Stimulated activated effector memory CD8-positive, alpha-beta T cell treated with anti-CD3 and anti-CD28 coated beads, Interleukin-12 subunit alpha, Interleukin-12 subunit beta, amount 100 ng/mL, for 72 hours (primary cell): ENCODE data around the gene POLDIP3.

Experiments
- ATAC-seq: fragments of 150-1000 bp; cut with Tn5 transposase; 2 replicates; pipeline ENCODE4 v1.10.0; 2021
- DNase-seq, 2 donors: peaks; one replicate each; pipeline ENCODE4 v3.0.0; 2021 to 2022; ENCODE audit warnings: low spot score in 2 of 2
- H3K27ac Mint-ChIP-seq: one replicate; pipeline ENCODE4 v1.8.0; 2022; ENCODE audit warnings: mild to moderate bottlenecking, mixed read lengths
- H3K36me3 Mint-ChIP-seq: one replicate; pipeline ENCODE4 v1.8.0; 2022; ENCODE audit warnings: mild to moderate bottlenecking, mixed read lengths
- H3K4me1 Mint-ChIP-seq: one replicate; pipeline ENCODE4 v1.8.0; 2022; ENCODE audit warnings: mixed read lengths
- H3K4me3 Mint-ChIP-seq: one replicate; pipeline ENCODE4 v1.8.0; 2022; ENCODE audit warnings: mild to moderate bottlenecking, mixed read lengths
- H3K9me3 Mint-ChIP-seq: one replicate; pipeline ENCODE4 v1.8.0; 2022; ENCODE audit warnings: mixed read lengths

POLDIP3 gene, protein sequence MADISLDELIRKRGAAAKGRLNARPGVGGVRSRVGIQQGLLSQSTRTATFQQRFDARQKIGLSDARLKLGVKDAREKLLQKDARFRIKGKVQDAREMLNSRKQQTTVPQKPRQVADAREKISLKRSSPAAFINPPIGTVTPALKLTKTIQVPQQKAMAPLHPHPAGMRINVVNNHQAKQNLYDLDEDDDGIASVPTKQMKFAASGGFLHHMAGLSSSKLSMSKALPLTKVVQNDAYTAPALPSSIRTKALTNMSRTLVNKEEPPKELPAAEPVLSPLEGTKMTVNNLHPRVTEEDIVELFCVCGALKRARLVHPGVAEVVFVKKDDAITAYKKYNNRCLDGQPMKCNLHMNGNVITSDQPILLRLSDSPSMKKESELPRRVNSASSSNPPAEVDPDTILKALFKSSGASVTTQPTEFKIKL

GRCh38 chr22:42614312-42615091 is at the start of gene POLDIP3:
Gene POLDIP3, minus strand, starts transcription at chr22:42614883. Its CDS starts 26 bp downstream, at chr22:42614857.
- Mint-ChIP-seq H3K4me1 (peaks cover 61% of the 10 kb centered on the region), H3K4me3 (peak within 1 kb of the TSS; percentile 78), H3K27ac (peak within 1 kb of the TSS; percentile 100), H3K36me3 (peaks cover 86% of the 10 kb centered on the region), H3K9me3 (no peaks in the 10 kb centered on the region)
- ATAC-seq, result peak; percentile 80
- DNase-seq, result peak; percentile 96 to 99

GRCh38 chr22:42661985-42662831 is 47.5 kb upstream of the POLDIP3 start:
- peak overlapping the region; percentile 59 for H3K4me3 Mint-ChIP-seq
- ATAC-seq (peak; percentile 83), DNase-seq (peak; percentile 83 to 91)
- no peaks in the 10 kb centered on the region for H3K36me3 Mint-ChIP-seq
- no peaks in the 10 kb centered on the region for H3K9me3 Mint-ChIP-seq
- peaks cover 8% of the 10 kb centered on the region for H3K4me1 Mint-ChIP-seq
- no peak overlapping the region for H3K27ac Mint-ChIP-seq

DNA sequence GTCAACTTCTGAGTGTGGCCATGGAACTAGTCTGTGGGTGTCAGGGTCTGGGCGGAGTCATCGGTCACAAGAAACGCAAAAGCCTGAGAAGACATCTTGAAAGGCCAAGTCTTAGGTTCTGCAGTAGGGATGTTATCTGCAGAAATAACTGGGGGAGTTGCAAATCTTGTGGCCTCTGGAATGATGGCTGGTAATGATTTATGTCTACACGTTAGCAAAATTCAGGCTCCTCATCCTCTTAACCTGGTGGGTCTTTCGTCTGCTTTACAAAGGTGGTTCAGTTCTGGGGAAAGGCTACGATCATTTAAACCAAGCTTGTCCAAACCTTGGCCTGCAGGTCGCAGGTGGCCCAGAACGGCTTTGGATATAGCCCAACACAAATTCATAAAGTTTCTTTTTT is 41.9 kb upstream of the POLDIP3 start:
- Mint-ChIP-seq H3K9me3 (no peaks in the 10 kb centered on the region), H3K36me3 (no peaks in the 10 kb centered on the region), H3K4me3 (no peak overlapping the region), H3K27ac (no peak overlapping the region), H3K4me1 (no peaks in the 10 kb centered on the region)
- no peak for DNase-seq
- no peak for ATAC-seq

DNA sequence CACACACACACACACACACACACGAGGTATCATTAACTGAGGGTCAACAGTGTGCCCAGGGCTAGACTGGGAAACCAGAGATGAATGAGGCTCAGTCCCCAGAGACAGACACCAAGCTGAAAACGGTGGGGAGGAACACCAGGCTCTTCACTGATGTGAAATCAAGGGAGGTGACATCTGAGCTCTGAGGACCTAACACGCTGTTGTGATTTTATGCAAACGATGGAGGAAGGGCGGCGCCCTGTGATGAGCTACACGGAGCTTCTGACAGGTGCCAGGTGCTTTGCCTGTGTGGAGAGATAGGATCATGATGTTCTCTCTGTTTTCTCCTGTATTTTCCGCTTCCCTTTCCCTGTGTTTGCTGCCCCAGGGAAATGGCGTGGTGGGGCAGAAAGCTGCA is 41.0 kb upstream of the POLDIP3 start:
- Mint-ChIP-seq H3K4me1 (no peaks in the 10 kb centered on the region), H3K27ac (no peak overlapping the region), H3K4me3 (no peak overlapping the region), H3K9me3 (no peaks in the 10 kb centered on the region), H3K36me3 (no peaks in the 10 kb centered on the region)
- ATAC-seq (no peak), DNase-seq (no peak)

GRCh38 chr22:42654436-42655073 is 39.9 kb upstream of the POLDIP3 start:
- no peak overlapping the region for H3K4me3 Mint-ChIP-seq
- no peak for DNase-seq
- no peaks in the 10 kb centered on the region for H3K36me3 Mint-ChIP-seq
- no peaks in the 10 kb centered on the region for H3K4me1 Mint-ChIP-seq
- H3K27ac Mint-ChIP-seq, result peak overlapping the region; percentile 32
- no peak for ATAC-seq
- H3K9me3 Mint-ChIP-seq, result no peaks in the 10 kb centered on the region

- no peak for ATAC-seq
- Mint-ChIP-seq H3K9me3 (no peaks in the 10 kb centered on the region), H3K27ac (no peak overlapping the region), H3K4me3 (no peak overlapping the region), H3K4me1 (no peaks in the 10 kb centered on the region), H3K36me3 (no peaks in the 10 kb centered on the region)
- DNase-seq, result no peak
Observed at GRCh38 chr22:42653999-42654398, 39.3 kb upstream of the POLDIP3 start.

DNA sequence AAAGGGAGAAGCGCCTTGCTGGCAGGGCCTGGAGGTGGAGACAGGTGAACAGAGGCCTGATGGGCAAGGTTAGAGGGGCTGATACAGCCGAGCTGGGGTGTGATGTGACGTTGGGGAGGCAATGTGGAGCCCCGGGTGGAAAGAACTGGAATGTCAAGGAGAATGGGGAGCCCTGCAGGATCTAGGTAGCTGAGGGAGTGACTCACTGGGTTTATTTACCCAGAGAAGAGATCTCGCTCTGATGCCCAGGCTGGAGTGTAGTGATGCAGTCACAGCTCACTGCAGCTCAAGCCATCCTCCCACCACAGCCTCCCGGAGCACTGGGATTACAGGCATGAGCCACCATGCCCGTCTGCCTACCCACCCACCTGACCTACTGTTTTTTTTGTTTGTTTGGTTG is 36.5 kb upstream of the POLDIP3 start:
- Mint-ChIP-seq H3K36me3 (peaks cover 1% of the 10 kb centered on the region), H3K9me3 (no peaks in the 10 kb centered on the region), H3K4me3 (no peak overlapping the region), H3K27ac (no peak overlapping the region), H3K4me1 (peaks cover 15% of the 10 kb centered on the region)
- no peak for ATAC-seq
- DNase-seq, result no peak

DNA sequence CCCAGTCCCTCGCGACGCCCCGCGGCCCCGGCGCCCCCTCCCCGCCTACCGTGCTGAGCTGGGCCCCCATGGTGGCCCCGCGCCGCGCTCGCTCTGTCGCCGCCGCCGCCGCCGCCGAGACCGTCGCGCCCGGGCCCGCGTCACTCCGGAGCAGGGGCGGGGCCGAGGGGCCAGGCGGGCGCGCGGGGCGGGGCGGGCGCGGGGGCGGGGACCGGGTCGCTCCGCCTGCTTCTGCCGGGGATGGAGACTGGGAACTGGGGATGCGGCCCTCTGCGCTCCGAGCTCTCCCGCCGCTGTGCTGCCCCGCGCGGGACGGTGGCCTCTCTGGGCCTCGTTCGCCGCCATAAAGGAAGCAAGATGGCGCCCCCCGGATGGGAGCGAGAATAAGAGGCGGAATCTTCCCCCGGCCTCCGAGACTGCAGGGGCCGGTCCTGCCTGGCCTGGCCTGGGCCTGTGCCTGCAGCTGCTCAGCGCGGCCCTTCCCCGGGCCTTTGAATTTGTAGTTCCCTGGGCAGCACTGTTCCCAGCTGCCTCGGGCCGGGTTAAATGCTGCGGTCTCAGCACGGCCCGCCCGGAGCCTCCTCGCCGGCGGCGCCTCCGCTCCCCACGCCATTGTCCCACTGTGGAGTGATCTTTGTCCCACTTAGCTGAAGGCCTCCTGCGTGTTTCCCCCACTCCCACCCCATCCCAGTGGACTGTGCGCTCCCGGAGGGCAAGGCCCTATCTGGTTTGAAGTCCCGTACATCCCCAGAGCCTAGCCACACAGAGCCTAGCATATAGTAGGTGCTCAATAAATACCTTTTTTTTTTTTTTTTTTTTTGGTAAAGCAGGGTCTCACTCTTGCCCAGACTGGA is 34.8 kb upstream of the POLDIP3 start, which contains the start of gene CYB5R3:
Gene CYB5R3 (minus strand): TSS at position 147 of the 854 bp plus-strand sequence. CDS start 77 bp downstream, at position 70.
- H3K4me3 Mint-ChIP-seq, result peak within 1 kb of the TSS; percentile 77
- ATAC-seq, result peak; percentile 86
- peak within 1 kb of the TSS; percentile 77 for H3K27ac Mint-ChIP-seq
- H3K4me1 Mint-ChIP-seq, result peaks cover 26% of the 10 kb centered on the region
- peak; percentile 63 to 86 for DNase-seq
- H3K9me3 Mint-ChIP-seq, result no peaks in the 10 kb centered on the region
- peaks cover 5% of the 10 kb centered on the region for H3K36me3 Mint-ChIP-seq

DNA sequence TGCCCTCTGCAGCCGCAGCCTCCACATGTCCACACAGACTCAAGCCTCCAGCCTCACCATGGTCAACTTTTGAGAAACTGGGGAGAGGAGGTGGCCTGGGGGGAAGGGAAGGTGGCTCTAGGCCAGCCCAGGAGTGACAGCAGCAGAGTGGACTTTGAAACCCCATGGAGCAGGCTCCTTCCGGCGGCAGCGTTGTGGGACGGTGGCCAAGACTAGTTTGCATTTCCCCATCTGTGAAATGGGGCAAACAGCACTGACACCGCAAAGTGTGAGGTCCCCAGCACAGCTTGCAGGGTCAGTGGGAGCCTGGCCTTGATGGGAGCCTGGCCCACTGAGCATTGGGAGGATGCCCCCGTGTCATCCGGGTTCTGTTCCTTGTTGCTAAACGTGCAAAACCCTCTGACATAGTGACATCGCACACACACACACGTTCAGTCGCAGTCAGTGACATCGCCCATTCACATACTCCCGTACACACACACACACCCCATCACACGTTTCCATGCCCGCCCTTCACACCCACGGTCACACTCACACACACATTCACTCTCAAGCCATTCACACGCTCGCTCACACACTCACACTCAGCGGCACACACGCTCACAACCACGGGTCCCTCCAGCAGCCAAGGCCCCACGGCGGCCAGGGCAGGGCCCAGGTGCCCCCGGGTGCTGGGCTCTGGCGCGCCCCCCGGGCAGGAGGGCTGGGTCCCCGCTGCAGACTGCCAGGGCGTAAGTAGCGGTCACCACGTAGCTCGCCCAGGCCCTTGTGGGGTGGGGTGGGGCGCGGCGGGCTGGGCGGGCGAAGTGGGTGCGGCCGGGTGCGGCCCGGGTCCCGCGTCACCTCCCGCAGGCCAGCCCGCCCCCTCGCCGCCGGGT is 33.9 kb upstream of the POLDIP3 start:
- Mint-ChIP-seq H3K4me1 (peaks cover 32% of the 10 kb centered on the region), H3K27ac (peak overlapping the region; percentile 77)
- ATAC-seq, result peak; percentile 75

GRCh38 chr22:42648017-42648367 is 33.3 kb upstream of the POLDIP3 start:
- H3K36me3 Mint-ChIP-seq, result peaks cover 5% of the 10 kb centered on the region
- peaks cover 33% of the 10 kb centered on the region for H3K4me1 Mint-ChIP-seq
- peak overlapping the region; percentile 77 for H3K4me3 Mint-ChIP-seq
- no peaks in the 10 kb centered on the region for H3K9me3 Mint-ChIP-seq
- ATAC-seq (no peak), DNase-seq (no peak)
- H3K27ac Mint-ChIP-seq, result peak overlapping the region; percentile 77

More for the DNA sequence above, 33.9 kb upstream of the POLDIP3 start:
- Mint-ChIP-seq H3K9me3 (no peaks in the 10 kb centered on the region), H3K36me3 (peaks cover 5% of the 10 kb centered on the region), H3K4me3 (peak overlapping the region; percentile 77)
- DNase-seq, result peak; percentile 9 to 71

GRCh38 chr22:42646569-42647525 is 32.2 kb upstream of the POLDIP3 start:
- peaks cover 5% of the 10 kb centered on the region for H3K36me3 Mint-ChIP-seq
- no peak for DNase-seq
- H3K9me3 Mint-ChIP-seq, result no peaks in the 10 kb centered on the region
- ATAC-seq, result no peak
- H3K4me3 Mint-ChIP-seq, result peak overlapping the region; percentile 77
- H3K4me1 Mint-ChIP-seq, result peaks cover 37% of the 10 kb centered on the region
- peak overlapping the region; percentile 80 for H3K27ac Mint-ChIP-seq

- Mint-ChIP-seq H3K4me1 (peaks cover 37% of the 10 kb centered on the region), H3K36me3 (peaks cover 5% of the 10 kb centered on the region), H3K9me3 (no peaks in the 10 kb centered on the region), H3K27ac (peak overlapping the region; percentile 80), H3K4me3 (no peak overlapping the region)
- ATAC-seq, result no peak
- DNase-seq, result no peak
Observed at GRCh38 chr22:42645938-42646568, 31.4 kb upstream of the POLDIP3 start.
